ENCODE measurements around the gene DUSP22.

DUSP22 gene

GRCh38 chr6:250676-251075 lies 41.6 kb upstream of the DUSP22 start:
- Histone ChIP-seq H3K9me3 (ENCODE audit: control insufficient read depth, insufficient read depth, low read length) (no peaks in the 10 kb centered on the region), H3K27me3 (ENCODE audit: control insufficient read depth, low read length) (peaks cover 23% of the 10 kb centered on the region), H3K4me1 (ENCODE audit: control insufficient read depth, low read length) (no peaks in the 10 kb centered on the region), H3K4me2 (ENCODE audit: low read length) (no peak overlapping the region), H3F3A (ENCODE audit: control insufficient read depth, insufficient read depth) (no peaks in the 10 kb centered on the region), H3K4me3 (ENCODE audit: low read length) (no peak overlapping the region), H3K36me3 (ENCODE audit: control insufficient read depth, low read length) (no peaks in the 10 kb centered on the region), H4K20me1 (ENCODE audit: control insufficient read depth, insufficient read depth, low read depth, low read length) (no peaks in the 10 kb centered on the region), H3K79me2 (ENCODE audit: control insufficient read depth, low read length) (no peaks in the 10 kb centered on the region), H3K27ac (ENCODE audit: low read depth, low read length) (no peak overlapping the region), H3K9me2 (replicated peaks; ENCODE audit: control insufficient read depth, low read length) (no peaks in the 10 kb centered on the region)
- TF ChIP-seq EZH2phosphoT487 (IDR thresholded peaks at IDR 0.05; ENCODE audit: borderline replicate concordance, low read length), result no peak
- TF ChIP-seq CTCF (IDR thresholded peaks at IDR 0.05; ENCODE audit: low read depth, low read length, poor library complexity, severe bottlenecking), result no peak

- Histone ChIP-seq H3K9me3 (ENCODE audit: control insufficient read depth, insufficient read depth, low read length) (no peaks in the 10 kb centered on the region), H3K4me2 (ENCODE audit: low read length) (no peak overlapping the region), H3K9me2 (replicated peaks; ENCODE audit: control insufficient read depth, low read length) (no peaks in the 10 kb centered on the region), H3K4me3 (ENCODE audit: low read length) (no peak overlapping the region), H3K27ac (ENCODE audit: low read depth, low read length) (no peak overlapping the region), H3K27me3 (ENCODE audit: control insufficient read depth, low read length) (peaks cover 20% of the 10 kb centered on the region), H3F3A (ENCODE audit: control insufficient read depth, insufficient read depth) (no peaks in the 10 kb centered on the region), H3K4me1 (ENCODE audit: control insufficient read depth, low read length) (no peaks in the 10 kb centered on the region), H4K20me1 (ENCODE audit: control insufficient read depth, insufficient read depth, low read depth, low read length) (no peaks in the 10 kb centered on the region), H3K79me2 (ENCODE audit: control insufficient read depth, low read length) (no peaks in the 10 kb centered on the region), H3K36me3 (ENCODE audit: control insufficient read depth, low read length) (no peaks in the 10 kb centered on the region)
- TF ChIP-seq EZH2phosphoT487 (IDR thresholded peaks at IDR 0.05; ENCODE audit: borderline replicate concordance, low read length) (no peak), CTCF (IDR thresholded peaks at IDR 0.05; ENCODE audit: low read depth, low read length, poor library complexity, severe bottlenecking) (no peak)
Observed at GRCh38 chr6:251920-252319, 40.4 kb upstream of the DUSP22 start.

GRCh38 chr6:252775-253535 lies 39.3 kb upstream of the DUSP22 start:
- Histone ChIP-seq H3K4me2 (ENCODE audit: low read length) (no peak overlapping the region), H3K9me2 (replicated peaks; ENCODE audit: control insufficient read depth, low read length) (no peaks in the 10 kb centered on the region), H4K20me1 (ENCODE audit: control insufficient read depth, insufficient read depth, low read depth, low read length) (no peaks in the 10 kb centered on the region), H3K4me1 (ENCODE audit: control insufficient read depth, low read length) (no peaks in the 10 kb centered on the region), H3F3A (ENCODE audit: control insufficient read depth, insufficient read depth) (no peaks in the 10 kb centered on the region), H3K27me3 (ENCODE audit: control insufficient read depth, low read length) (peaks cover 22% of the 10 kb centered on the region), H3K9me3 (ENCODE audit: control insufficient read depth, insufficient read depth, low read length) (no peaks in the 10 kb centered on the region), H3K79me2 (ENCODE audit: control insufficient read depth, low read length) (no peaks in the 10 kb centered on the region), H3K36me3 (ENCODE audit: control insufficient read depth, low read length) (no peaks in the 10 kb centered on the region), H3K27ac (ENCODE audit: low read depth, low read length) (no peak overlapping the region), H3K4me3 (ENCODE audit: low read length) (no peak overlapping the region)
- no peak for TF ChIP-seq EZH2phosphoT487 (IDR thresholded peaks at IDR 0.05; ENCODE audit: borderline replicate concordance, low read length)
- TF ChIP-seq CTCF (IDR thresholded peaks at IDR 0.05; ENCODE audit: low read depth, low read length, poor library complexity, severe bottlenecking), result no peak
